ENCODE measurements around the gene KIAA0513.

The KIAA0513 gene

GRCh38 chr16:85072076-85072860, 44.7 kb downstream of the KIAA0513 start:
- DNase-seq (ENCODE audit: low read depth), result no peak

DNA sequence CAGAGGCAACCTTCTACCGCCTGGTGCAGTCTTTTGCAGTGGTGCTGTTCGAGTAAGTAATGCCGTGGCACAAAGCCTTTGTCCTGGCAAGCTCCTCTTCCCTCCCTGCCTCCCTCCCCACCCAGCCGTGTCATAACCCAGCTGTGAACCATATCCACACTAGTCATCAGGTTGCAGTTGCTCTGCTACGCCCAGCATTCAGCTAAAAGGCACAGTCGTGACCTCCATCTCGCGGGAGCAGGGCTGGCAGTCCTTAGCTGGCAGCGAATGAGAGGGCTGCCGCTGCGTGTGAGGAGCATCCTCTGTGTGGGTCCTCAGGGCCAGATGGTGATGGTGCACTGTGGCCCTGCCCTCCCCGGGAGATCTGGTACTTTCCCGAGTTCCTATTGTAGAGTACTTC, 45.4 kb downstream of the KIAA0513 start:
- no peak for DNase-seq (ENCODE audit: low read depth)

DNA sequence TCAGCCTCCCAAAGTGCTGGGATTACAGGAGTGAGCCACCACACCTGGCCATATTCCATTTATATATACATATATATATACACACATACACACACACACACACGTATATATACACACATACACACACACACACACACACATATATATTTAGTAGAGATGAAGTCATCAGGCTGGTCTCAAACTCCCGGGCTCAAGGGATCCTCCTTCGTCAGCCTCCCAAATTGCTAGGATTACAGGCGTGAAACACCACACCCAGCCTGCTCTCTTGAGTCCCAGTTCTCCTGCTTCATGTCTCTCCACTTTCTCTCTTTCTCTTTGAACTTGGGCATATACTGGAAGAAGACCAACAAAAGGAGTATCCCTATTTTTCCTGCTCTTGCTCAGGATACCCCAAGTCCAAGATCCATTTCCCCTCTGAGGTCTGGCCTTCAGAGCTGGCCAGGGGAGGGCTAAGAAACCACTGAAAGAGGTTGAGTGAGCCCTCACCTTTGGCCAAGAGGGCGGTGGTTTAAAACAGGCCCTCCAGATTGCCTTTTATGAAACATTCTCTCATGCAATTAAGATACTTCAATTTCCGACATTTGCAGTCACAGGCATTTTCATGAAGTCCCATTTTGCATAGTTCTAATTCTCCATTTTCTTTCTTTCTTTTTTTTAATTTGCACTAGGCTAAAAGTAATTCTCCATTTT, 46.8 kb downstream of the KIAA0513 start:
- DNase-seq (ENCODE audit: low read depth), result no peak

DNA sequence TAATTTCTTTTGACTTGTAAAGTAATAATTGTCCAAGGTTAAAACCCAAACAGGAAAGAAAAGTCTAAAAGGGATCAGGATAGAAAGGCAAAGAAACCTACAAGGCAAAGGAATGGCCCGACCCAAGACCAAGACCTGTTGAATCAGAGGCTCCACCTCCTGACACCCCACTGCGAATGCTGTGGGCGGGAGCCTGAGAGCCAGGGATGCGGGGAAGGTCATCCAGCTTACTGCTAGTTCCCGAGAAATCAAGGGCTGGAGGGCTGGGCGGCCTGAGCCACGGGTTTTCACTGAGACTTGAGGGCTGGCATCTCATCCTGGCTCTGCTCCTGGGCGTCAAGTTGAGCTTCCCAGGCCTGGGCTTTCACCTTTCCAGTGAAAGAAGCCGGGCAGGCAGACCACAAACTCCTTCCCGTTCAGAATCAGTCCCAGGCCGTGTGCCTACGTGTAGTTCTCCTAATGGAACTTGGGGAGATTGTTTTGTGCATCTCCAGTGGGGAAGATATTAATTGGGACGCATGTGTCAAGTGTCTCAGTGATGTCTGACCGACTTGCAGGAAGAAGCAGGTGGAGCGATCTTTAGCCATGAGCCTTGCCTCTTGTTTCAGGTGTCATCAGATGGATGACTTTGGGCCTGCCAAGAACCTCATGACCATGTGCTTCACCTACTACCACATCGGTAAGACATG, 47.8 kb downstream of the KIAA0513 start:
- no peak for DNase-seq (ENCODE audit: low read depth)

DNA sequence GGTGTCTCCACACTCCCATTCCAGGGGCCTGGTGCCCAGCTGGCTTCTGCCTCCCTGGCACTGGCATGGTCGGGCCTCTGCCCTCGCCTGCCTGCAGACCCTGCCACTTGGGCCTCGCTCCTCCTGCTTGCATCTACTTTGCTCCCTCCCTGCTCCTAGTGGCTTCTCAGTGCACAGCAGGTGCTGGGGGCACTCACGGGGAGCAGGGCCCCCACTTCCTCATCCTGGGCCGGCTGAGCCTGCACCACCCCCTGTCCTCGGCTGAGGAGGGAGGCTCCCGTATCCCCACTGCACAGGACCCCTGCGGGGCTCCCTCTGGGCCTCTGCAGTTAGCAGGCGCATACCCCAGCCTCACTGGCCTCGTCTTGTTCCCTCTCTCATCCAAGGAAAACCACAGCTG, 49.4 kb downstream of the KIAA0513 start:
- DNase-seq (ENCODE audit: low read depth), result no peak

- DNase-seq (ENCODE audit: low read depth), result no peak
Measured at GRCh38 chr16:85077576-85078125, 50.1 kb downstream of the KIAA0513 start.

DNA sequence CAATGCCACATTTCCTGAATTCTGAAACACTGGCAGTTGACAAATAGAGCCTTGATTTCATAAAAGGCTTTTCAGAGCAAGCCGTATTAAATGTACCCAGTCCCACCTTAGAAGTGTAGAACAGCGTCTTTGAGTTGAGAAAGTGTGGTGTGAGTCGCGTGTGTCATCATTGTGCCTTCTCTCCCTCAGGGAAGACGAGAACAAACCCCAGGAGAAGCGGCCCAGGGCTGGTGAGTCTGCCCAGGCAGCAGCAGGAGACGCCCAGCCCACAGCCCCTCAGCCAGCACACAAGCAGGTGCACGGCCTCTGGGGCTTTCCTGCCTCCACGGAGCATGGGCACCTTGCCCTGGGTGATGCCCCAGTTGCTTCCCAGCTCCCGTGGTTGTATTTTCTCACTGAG, 50.6 kb downstream of the KIAA0513 start:
- DNase-seq (ENCODE audit: low read depth), result no peak

- DNase-seq (ENCODE audit: low read depth), result no peak
Measured at GRCh38 chr16:85078952-85079351, 51.4 kb downstream of the KIAA0513 start.

DNA sequence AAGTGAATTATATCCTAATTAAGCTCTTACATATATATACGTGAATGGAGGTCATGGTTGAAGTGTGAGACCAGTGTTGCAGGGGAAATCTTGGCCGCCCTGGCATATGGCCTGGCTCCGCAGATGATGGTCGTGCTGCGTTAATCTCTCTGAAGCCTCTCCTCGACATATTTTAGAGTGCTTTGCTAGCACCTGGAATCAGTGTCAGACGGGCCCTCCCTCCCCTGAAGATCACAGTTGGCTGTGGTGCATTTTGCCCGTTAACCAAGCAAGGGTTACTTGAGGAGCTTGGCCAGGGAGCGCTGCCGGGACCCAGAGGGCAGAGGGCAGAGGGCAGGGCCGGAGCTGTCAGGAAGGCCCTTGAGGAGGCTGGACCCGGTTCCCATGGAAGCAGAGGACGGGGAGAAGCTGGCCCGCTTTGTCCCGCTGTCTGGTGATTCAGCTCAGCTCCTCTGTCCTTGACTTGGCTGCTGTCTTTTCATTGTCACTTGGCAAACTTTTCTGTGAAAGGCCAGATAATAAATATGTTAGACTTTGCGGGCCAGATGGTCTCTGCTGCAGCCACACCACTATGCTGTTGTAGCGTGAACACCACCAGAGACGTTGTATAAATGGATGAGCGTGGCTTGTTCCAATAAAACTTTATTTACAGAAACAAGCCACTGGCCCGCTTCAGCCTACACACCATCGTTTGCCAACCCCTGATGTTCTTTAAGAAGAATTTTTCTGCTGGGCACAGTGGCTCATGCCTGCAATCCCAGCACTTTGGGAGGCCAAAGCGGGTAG, 52.4 kb downstream of the KIAA0513 start:
- no peak for DNase-seq (ENCODE audit: low read depth)

DNA sequence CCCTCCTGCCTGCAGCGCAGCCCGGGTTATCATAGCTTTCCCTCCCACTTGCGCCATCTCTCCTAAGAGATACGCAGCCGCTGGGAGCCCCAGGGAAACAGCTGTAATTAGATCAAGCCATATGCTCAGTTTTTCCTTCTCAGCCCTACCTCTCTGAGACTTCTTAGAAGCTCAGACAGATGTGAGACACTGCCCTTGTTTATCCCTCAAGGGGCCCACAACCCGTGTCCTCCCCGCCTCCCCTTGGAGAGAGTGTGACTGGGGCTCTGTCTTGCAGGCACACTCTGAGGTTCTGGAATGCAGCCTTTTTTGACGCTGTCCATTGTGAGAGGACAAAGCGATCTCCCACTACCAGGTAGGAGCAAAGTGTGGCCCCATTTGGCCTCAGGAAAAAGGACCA, 53.4 kb downstream of the KIAA0513 start:
- DNase-seq (ENCODE audit: low read depth), result no peak

GRCh38 chr16:85081765-85082164, 54.2 kb downstream of the KIAA0513 start:
- DNase-seq (ENCODE audit: low read depth), result no peak

GRCh38 chr16:85082173-85083050, 54.8 kb downstream of the KIAA0513 start:
- DNase-seq (ENCODE audit: low read depth), result no peak

GRCh38 chr16:85083051-85083639, 55.5 kb downstream of the KIAA0513 start:
- no peak for DNase-seq (ENCODE audit: low read depth)

DNA sequence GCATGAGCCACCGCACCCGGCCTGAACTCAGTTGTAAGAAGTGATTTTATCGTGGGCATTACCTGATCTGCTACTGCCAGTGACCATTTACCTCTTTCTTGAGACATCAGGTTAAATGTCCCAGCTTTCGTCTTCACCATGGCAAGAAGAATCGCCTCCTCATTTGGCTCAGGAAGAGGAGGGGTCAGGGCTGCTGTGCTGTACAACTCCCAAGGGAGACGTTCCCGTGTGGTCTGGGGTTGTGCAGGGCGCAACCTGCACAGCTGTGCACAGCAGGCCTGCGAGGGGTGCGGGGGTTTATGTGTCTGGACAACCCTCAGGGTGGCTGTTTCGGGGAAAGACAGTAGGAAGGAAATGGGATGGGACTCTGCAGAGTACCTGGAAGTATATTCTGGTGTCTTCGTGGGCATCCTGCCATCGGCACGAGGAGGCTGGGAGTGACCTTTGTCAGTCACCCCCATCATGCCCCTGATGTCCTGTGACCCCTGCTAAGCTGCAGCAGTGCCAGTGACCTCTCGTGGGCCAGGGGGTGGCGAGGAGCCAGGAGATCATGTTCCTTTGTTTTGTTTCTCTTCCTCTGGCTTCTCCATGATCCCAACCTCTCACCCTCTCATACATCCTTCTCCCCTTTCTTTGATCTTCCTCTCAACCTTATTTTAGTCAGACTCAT, 57.4 kb downstream of the KIAA0513 start:
- DNase-seq (ENCODE audit: low read depth), result no peak

- no peak for DNase-seq (ENCODE audit: low read depth)
Measured at GRCh38 chr16:85085721-85086120, 58.1 kb downstream of the KIAA0513 start.

DNA sequence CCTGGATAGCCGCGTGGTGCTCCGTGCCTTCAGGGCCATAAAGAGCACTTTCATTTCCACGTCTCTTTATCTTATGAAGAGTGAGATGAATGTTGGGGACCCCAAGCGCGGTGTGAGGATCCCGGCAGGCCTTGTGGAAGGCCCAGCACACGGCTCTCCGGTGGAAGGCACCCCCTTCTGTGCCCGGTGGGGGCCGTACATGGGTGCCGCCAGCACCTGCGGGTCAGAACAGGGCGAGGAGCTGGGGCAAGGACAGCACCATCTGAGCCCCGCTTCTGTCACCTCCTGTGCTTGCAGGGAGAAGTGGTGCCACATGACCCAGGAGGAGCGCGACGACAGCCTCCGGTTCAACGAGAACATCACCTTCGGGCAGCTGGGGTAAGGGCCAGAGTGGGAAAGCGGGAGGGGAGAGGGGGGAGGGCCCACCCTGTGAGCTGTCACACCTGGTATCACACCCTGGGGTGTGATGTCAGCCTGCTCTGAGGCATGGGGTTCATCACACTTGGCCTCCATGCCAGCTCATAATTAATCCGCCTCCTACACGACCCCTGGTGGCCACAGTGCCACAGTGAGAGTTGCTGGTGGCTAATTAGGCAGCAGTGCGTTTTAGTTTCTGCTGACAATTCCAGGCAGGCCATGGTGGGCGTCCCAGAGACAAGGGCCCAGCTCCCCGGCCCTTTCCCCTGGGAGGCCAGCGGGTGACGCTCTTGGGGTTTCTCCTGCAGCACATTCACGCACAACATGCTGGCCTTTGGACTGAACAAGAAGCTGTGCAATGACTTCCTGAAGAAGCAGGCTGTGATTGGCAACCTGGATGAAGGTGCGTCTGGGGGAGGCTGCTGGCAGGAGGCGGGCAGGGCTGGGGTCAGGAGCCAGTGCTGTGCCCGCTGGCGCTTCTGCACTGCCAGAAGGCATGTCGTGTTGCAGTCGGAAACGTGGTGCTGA, 59.0 kb downstream of the KIAA0513 start:
- peak; percentile 70 for DNase-seq (ENCODE audit: low read depth)

- DNase-seq (ENCODE audit: low read depth), result no peak
Measured at GRCh38 chr16:85087899-85088569, 60.4 kb downstream of the KIAA0513 start.

DNA sequence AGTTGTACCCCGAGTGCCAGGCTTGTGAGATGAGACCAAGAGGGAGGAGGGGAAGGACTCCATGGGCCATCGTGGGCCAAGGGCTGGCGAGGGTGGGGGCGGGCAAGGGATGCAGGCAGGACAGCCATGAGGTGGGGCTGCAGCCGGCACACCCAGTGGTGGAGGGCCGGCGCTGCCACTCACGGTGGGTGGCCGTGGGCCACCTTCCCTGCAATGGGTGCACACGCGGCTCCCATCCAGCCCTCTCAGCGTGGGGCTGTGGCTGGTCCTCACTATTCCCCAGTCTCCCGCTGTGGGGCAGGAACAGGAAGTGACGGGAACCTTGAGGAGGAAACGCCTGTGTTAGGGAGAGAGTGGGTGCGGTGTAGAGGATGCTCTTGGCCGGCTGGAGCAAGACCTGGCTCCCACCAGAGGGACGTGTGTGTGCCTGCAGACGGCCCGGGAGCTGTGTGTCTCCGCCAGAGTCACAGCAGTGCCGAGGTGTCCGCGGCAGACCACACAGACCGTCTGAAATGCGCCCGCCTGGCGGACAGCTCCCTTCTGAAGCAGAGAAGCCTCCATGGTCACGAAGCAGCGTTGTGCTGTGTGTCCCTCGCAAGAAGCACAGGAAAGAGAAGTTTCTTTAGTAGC, 61.1 kb downstream of the KIAA0513 start:
- DNase-seq (ENCODE audit: low read depth), result no peak
